NCI-H510A treated with DMSO at 0.1 percent for 48 hours (cell line): ENCODE data around the gene PADI4.

Experiments
- DNase-seq: peaks from one replicate; lab custom pipeline; 2025; lab: John Stamatoyannopoulos, UW

Gene PADI4

GRCh38 chr1:17307946-17308345 lies at the start of gene PADI4:
Gene PADI4 (plus strand): TSS chr1:17308197. CDS start chr1:17308223, 26 bp downstream.
- no peak for DNase-seq

- DNase-seq = no peak
These were observed 49.3 kb upstream of the PADI4 start for GRCh38 chr1:17258758-17259130.

- DNase-seq = no peak
These were observed 48.6 kb upstream of the PADI4 start for GRCh38 chr1:17259233-17259873.

- DNase-seq = no peak
These were observed 47.7 kb upstream of the PADI4 start for GRCh38 chr1:17260264-17260663.

GRCh38 chr1:17260738-17261137 lies 47.3 kb upstream of the PADI4 start:
- no peak for DNase-seq

GRCh38 chr1:17263936-17264335 lies 44.1 kb upstream of the PADI4 start:
- DNase-seq = no peak

- DNase-seq = no peak
These were observed 43.5 kb upstream of the PADI4 start for GRCh38 chr1:17264470-17264869.

GRCh38 chr1:17265162-17265561 lies 42.8 kb upstream of the PADI4 start:
- no peak for DNase-seq

GRCh38 chr1:17265950-17266349 lies 42.0 kb upstream of the PADI4 start:
- DNase-seq = no peak

GRCh38 chr1:17270891-17271765 lies 36.9 kb upstream of the PADI4 start:
- no peak for DNase-seq

GRCh38 chr1:17272066-17272465 lies 35.9 kb upstream of the PADI4 start:
- no peak for DNase-seq

- no peak for DNase-seq
These were observed 35.4 kb upstream of the PADI4 start for GRCh38 chr1:17272646-17273045.

GRCh38 chr1:17273096-17273495 lies 34.9 kb upstream of the PADI4 start:
- DNase-seq = no peak

GRCh38 chr1:17274186-17275170 lies 33.5 kb upstream of the PADI4 start:
- DNase-seq = peak; percentile 58

- no peak for DNase-seq
These were observed 31.4 kb upstream of the PADI4 start for GRCh38 chr1:17276568-17276967.

GRCh38 chr1:17277511-17278159 lies 30.4 kb upstream of the PADI4 start:
- no peak for DNase-seq

GRCh38 chr1:17278996-17279830 lies 28.8 kb upstream of the PADI4 start:
- no peak for DNase-seq

- DNase-seq = no peak
These were observed 27.6 kb upstream of the PADI4 start for GRCh38 chr1:17280436-17280835.

- DNase-seq = no peak
These were observed 27.1 kb upstream of the PADI4 start for GRCh38 chr1:17280894-17281293.

- DNase-seq = no peak
These were observed 26.2 kb upstream of the PADI4 start for GRCh38 chr1:17281775-17282181.

GRCh38 chr1:17282836-17283235 lies 25.2 kb upstream of the PADI4 start:
- DNase-seq = no peak
